ENCODE data around the gene ARPP21. TPM values are rescaled to one million over a fixed set of nuclear protein-coding genes. Genes with fewer than 3 reads are reported as not detected.

Gene ARPP21
- total and polyA plus RNA-seq, 10 donors: 0.07 to 0.39 (median 0.12) TPM; not detected in 7

DNA sequence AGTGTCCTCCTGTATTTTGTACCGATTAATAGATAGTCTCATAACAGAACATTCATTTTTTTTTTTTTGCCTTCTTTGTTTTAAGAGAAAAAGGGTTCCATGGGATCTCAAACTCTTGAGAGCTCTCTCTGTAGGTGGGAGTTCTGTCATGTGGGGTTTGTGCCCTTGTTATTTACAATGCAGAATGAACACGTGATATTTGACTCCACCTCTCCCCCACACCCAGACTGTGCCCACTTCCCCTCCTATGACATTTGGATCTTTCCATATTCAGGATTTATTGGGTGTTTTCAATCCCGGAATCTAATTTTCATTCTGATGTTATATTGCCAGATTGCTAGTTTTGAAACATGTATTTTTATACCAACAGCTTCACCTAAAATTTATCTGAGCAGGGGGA, 49.5 kb downstream of the ARPP21 start:
- Histone ChIP-seq H3K9me3 (no peaks in the 10 kb centered on the region), H3K27me3 (replicated peaks in 1 of 7) (no peaks in the 10 kb centered on the region), H3K4me1 (no peaks in the 10 kb centered on the region), H3K4me3 (no peak overlapping the region), H3K27ac (no peak overlapping the region), H3K36me3 (no peaks in the 10 kb centered on the region)
- intact Hi-C loops (cut with DNase I; ENCODE audit: low total_unique reads): no loop called here
- DNase-seq: no peak
- TF ChIP-seq, protein P1, sequence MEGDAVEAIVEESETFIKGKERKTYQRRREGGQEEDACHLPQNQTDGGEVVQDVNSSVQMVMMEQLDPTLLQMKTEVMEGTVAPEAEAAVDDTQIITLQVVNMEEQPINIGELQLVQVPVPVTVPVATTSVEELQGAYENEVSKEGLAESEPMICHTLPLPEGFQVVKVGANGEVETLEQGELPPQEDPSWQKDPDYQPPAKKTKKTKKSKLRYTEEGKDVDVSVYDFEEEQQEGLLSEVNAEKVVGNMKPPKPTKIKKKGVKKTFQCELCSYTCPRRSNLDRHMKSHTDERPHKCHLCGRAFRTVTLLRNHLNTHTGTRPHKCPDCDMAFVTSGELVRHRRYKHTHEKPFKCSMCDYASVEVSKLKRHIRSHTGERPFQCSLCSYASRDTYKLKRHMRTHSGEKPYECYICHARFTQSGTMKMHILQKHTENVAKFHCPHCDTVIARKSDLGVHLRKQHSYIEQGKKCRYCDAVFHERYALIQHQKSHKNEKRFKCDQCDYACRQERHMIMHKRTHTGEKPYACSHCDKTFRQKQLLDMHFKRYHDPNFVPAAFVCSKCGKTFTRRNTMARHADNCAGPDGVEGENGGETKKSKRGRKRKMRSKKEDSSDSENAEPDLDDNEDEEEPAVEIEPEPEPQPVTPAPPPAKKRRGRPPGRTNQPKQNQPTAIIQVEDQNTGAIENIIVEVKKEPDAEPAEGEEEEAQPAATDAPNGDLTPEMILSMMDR (IDR thresholded peaks at IDR 0.05 in 8 of 11, conservative IDR thresholded peaks at IDR 0.05 in 3 of 11): no peak
- no peak for TF ChIP-seq POLR2AphosphoS5 (IDR thresholded peaks at IDR 0.05)
- TF ChIP-seq POLR2A (IDR thresholded peaks at IDR 0.05): no peak
- 73 to 84% (median 79%) methylated on average over 3 of the region's 3 CpGs for WGBS, 5 donors

DNA sequence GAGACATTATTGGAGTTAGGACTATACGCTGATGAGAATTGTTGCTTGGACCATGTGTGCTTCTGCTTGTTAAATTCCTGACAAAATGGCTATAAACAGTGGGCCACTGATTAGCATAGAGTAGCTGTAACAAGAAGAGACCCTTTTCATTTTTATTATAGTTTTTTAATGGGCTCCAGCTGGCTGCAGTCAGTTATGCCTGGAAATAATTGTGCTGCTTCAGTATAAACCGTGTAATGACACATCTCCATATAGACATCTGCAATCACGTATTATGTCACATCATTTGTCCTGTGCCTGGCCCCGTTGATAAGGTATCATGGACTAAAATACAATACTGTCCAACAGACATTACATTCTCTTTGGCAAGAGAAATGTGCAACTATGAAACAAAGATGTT, 50.9 kb downstream of the ARPP21 start:
- intact Hi-C loops (cut with DNase I; ENCODE audit: low total_unique reads): no loop called here
- 75 to 90% (median 80%) methylated on average over 4 of the region's 4 CpGs for WGBS, 5 donors
- no peaks in the 10 kb centered on the region for H3K4me1 ChIP-seq
- no peak overlapping the region for H3K27ac ChIP-seq
- no peak for TF ChIP-seq POLR2A (IDR thresholded peaks at IDR 0.05)
- H3K9me3 ChIP-seq: no peaks in the 10 kb centered on the region
- H3K27me3 ChIP-seq (replicated peaks in 1 of 7): no peaks in the 10 kb centered on the region
- H3K36me3 ChIP-seq: no peaks in the 10 kb centered on the region
- no peak for DNase-seq
- H3K4me3 ChIP-seq: no peak overlapping the region

DNA sequence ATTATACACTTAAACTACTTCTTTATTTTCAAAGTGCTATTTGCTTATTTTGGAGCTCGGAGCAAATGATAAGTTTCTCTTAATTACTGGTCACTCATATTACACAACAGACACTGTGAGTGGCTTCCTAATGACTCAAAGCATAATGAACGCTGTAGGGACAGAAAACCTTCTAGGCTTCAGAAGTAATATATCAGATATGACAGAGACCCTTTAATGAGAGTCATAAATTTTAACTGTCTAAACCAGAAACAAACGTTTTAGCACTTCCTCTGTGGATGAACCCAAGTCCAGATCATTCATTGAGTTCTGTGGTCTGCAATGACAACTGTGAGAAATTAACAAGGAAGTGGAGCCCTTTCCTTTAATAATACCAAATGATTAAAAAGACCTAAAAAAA, 66.6 kb downstream of the ARPP21 start:
- 33 to 42% (median 36%) methylated on average over 3 of the region's 3 CpGs for WGBS, 5 donors
- H3K4me3 ChIP-seq: no peak overlapping the region
- no peak for DNase-seq
- H3K9me3 ChIP-seq: no peaks in the 10 kb centered on the region
- H3K36me3 ChIP-seq: no peaks in the 10 kb centered on the region
- no peaks in the 10 kb centered on the region for H3K27me3 ChIP-seq (replicated peaks in 1 of 7)
- intact Hi-C loops (cut with DNase I; ENCODE audit: low total_unique reads): no loop called here
- TF ChIP-seq, protein P1 (IDR thresholded peaks at IDR 0.05 in 8 of 11, conservative IDR thresholded peaks at IDR 0.05 in 3 of 11): no peak
- no peak for TF ChIP-seq POLR2A (IDR thresholded peaks at IDR 0.05)
- no peak for TF ChIP-seq POLR2AphosphoS5 (IDR thresholded peaks at IDR 0.05)
- no peak overlapping the region for H3K27ac ChIP-seq
- H3K4me1 ChIP-seq: no peaks in the 10 kb centered on the region

DNA sequence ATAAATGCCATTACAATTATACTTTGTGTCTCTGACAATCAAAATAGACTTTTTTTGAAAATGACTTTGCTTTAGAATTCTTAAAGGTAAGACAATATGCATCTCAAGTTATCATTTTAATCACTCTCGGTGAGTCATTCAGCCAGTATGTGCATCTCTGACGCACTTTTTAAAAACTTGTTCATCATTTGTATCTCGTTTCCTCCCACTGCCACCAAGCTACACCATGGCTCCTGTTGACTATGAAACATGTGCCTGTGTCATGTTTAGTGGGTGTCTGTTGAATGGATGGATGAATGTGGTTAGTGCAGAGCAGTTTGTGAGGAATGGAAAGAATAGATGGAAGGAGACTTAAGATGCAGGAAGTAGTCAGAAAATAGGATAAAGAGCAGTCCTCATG, 68.6 kb downstream of the ARPP21 start:
- 76 to 86% (median 80%) methylated on average over 3 of the region's 3 CpGs for WGBS, 5 donors
- Histone ChIP-seq H3K4me1 (no peaks in the 10 kb centered on the region), H3K36me3 (no peaks in the 10 kb centered on the region), H3K27ac (no peak overlapping the region), H3K27me3 (replicated peaks in 1 of 7) (no peaks in the 10 kb centered on the region), H3K9me3 (no peaks in the 10 kb centered on the region), H3K4me3 (no peak overlapping the region)
- intact Hi-C loops (cut with DNase I; ENCODE audit: low total_unique reads): no loop called here
- TF ChIP-seq, protein P1 (IDR thresholded peaks at IDR 0.05 in 8 of 11, conservative IDR thresholded peaks at IDR 0.05 in 3 of 11): no peak
- TF ChIP-seq POLR2AphosphoS5 (IDR thresholded peaks at IDR 0.05): no peak
- no peak for TF ChIP-seq POLR2A (IDR thresholded peaks at IDR 0.05)
- no peak for DNase-seq
